NCI-H1105 (cell line): ENCODE data around the gene WDR64.
"Not testable (repeated sequence)": the region's sequence is repeated elsewhere in the genome, so short reads cannot be mapped to it uniquely, and the experiment has no call there.

Experiments used
- DNase-seq: peaks from one replicate; lab custom pipeline; 2025; lab: John Stamatoyannopoulos, UW

The WDR64 gene

GRCh38 chr1:241658081-241658793 is 6.2 kb downstream of the WDR64 start:
- DNase-seq: no peak

- DNase-seq: not testable (repeated sequence)
Observed at GRCh38 chr1:241659016-241659415, 6.9 kb downstream of the WDR64 start.

GRCh38 chr1:241660424-241660972 is 8.4 kb downstream of the WDR64 start:
- no peak for DNase-seq

- DNase-seq: no peak
Observed at GRCh38 chr1:241666419-241666818, 14.3 kb downstream of the WDR64 start.

- DNase-seq: no peak
Observed at GRCh38 chr1:241672301-241672700, 20.2 kb downstream of the WDR64 start.

GRCh38 chr1:241674805-241675384 is 22.8 kb downstream of the WDR64 start:
- no peak for DNase-seq

GRCh38 chr1:241675983-241676382 is 23.9 kb downstream of the WDR64 start:
- no peak for DNase-seq

- no peak for DNase-seq
Observed at GRCh38 chr1:241677201-241677600, 25.1 kb downstream of the WDR64 start.

GRCh38 chr1:241678536-241678935 is 26.5 kb downstream of the WDR64 start:
- DNase-seq: no peak

GRCh38 chr1:241679404-241679803 is 27.3 kb downstream of the WDR64 start:
- no peak for DNase-seq

- DNase-seq: no peak
Observed at GRCh38 chr1:241679961-241680360, 27.9 kb downstream of the WDR64 start.

GRCh38 chr1:241681861-241682448 is 29.9 kb downstream of the WDR64 start:
- DNase-seq: not testable (repeated sequence)

GRCh38 chr1:241682921-241683320 is 30.8 kb downstream of the WDR64 start:
- DNase-seq: no peak

- DNase-seq: no peak
Observed at GRCh38 chr1:241684108-241684507, 32.0 kb downstream of the WDR64 start.

GRCh38 chr1:241688940-241689368 is 36.9 kb downstream of the WDR64 start:
- DNase-seq: no peak

GRCh38 chr1:241695246-241696171 is 43.4 kb downstream of the WDR64 start:
- DNase-seq: no peak

- DNase-seq: no peak
Observed at GRCh38 chr1:241696172-241696814, 44.2 kb downstream of the WDR64 start.

GRCh38 chr1:241696815-241697639 is 44.9 kb downstream of the WDR64 start:
- no peak for DNase-seq

- no peak for DNase-seq
Observed at GRCh38 chr1:241697640-241698018, 45.5 kb downstream of the WDR64 start.

- DNase-seq: no peak
Observed at GRCh38 chr1:241698177-241698576, 46.1 kb downstream of the WDR64 start.
